ENCODE data around the gene PAGE2B.

PAGE2B gene

DNA sequence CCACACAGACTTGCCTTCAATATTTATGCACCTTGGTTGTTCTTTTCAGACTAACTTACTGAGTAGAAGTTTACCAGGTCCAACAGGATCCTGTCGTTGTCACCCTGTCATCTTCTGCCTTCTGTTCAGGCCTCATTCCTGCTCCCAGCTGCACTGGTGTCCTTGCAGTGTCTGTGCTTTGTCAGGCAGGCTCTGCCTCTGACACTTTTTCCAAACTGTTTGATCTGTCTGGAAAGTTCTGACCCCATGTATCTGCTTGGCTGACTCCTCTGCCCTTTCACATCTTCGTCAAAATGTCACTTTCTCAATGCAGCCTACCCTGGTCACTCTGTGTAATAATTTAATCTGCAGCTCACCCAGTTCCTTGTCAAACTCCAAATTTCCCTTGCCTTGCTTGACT, 23.9 kb downstream of the PAGE2B start:
- Histone ChIP-seq H3K4me2 (ENCODE audit: low read length) (no peak overlapping the region), H2BK120ac (ENCODE audit: low read depth, low read length) (no peak overlapping the region), H3K23ac (ENCODE audit: low read length) (no peak overlapping the region), H3K4ac (ENCODE audit: low read depth, low read length) (no peak overlapping the region), H3K9ac (ENCODE audit: low read length) (no peak overlapping the region), H2BK15ac (replicated peaks; ENCODE audit: low read depth) (no peak overlapping the region), H3K79me1 (ENCODE audit: low read length) (no peaks in the 10 kb centered on the region), H2BK5ac (ENCODE audit: low read length) (no peak overlapping the region), H3K4me3 (ENCODE audit: low read length) (no peak overlapping the region), H3K36me3 (ENCODE audit: control insufficient read depth, insufficient read depth, low read length) (no peaks in the 10 kb centered on the region), H4K5ac (ENCODE audit: low read length) (no peak overlapping the region), H3K4me1 (ENCODE audit: control insufficient read depth, low read depth, low read length) (no peaks in the 10 kb centered on the region), H3K27ac (ENCODE audit: low read depth, low read length) (no peak overlapping the region), H3K18ac (ENCODE audit: low read length) (no peak overlapping the region), H4K8ac (ENCODE audit: low read depth, low read length) (no peak overlapping the region), H3K79me2 (ENCODE audit: control insufficient read depth, insufficient read depth, low read length) (no peaks in the 10 kb centered on the region), H3K56ac (ENCODE audit: low read length) (no peak overlapping the region), H2AK5ac (ENCODE audit: low read length) (no peak overlapping the region), H3K27me3 (ENCODE audit: insufficient read depth, low read length, poor library complexity) (no peaks in the 10 kb centered on the region)
- no peak for DNase-seq
- WGBS (ENCODE audit: extremely low coverage, insufficient coverage, low lambda C conversion rate): no CpG with 5 or more reads among the region's 2 CpGs

DNA sequence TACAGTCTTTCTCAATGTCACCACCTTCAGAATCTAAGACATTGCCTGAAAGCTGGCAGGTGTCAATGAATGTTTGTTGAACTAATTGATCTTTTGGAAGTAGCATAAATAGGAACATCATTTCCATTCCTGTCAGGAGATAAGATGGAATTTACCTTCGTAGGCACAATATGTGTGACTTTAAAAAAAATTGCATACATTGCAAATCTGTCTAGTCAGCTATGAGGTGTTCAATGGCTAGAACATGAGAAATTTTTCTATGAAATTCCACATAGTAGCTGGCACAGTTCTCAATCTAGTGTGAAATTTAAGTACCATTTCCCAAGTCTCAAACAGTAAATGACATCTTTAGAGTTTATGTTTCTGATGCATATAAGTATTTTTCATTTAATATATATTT, 24.3 kb downstream of the PAGE2B start:
- DNase-seq: no peak
- Histone ChIP-seq H2BK5ac (ENCODE audit: low read length) (no peak overlapping the region), H3K18ac (ENCODE audit: low read length) (no peak overlapping the region), H3K79me2 (ENCODE audit: control insufficient read depth, insufficient read depth, low read length) (no peaks in the 10 kb centered on the region), H4K8ac (ENCODE audit: low read depth, low read length) (no peak overlapping the region), H3K4me2 (ENCODE audit: low read length) (no peak overlapping the region), H3K4me1 (ENCODE audit: control insufficient read depth, low read depth, low read length) (no peaks in the 10 kb centered on the region), H3K4me3 (ENCODE audit: low read length) (no peak overlapping the region), H2AK5ac (ENCODE audit: low read length) (no peak overlapping the region), H3K27me3 (ENCODE audit: insufficient read depth, low read length, poor library complexity) (no peaks in the 10 kb centered on the region), H3K79me1 (ENCODE audit: low read length) (no peaks in the 10 kb centered on the region), H3K36me3 (ENCODE audit: control insufficient read depth, insufficient read depth, low read length) (no peaks in the 10 kb centered on the region), H3K27ac (ENCODE audit: low read depth, low read length) (no peak overlapping the region), H3K4ac (ENCODE audit: low read depth, low read length) (no peak overlapping the region), H4K5ac (ENCODE audit: low read length) (no peak overlapping the region), H3K9ac (ENCODE audit: low read length) (no peak overlapping the region), H3K23ac (ENCODE audit: low read length) (no peak overlapping the region), H2BK15ac (replicated peaks; ENCODE audit: low read depth) (no peak overlapping the region), H2BK120ac (ENCODE audit: low read depth, low read length) (no peak overlapping the region), H3K56ac (ENCODE audit: low read length) (no peak overlapping the region)
- WGBS (ENCODE audit: extremely low coverage, insufficient coverage, low lambda C conversion rate): no CpG with 5 or more reads among the region's 1 CpG

DNA sequence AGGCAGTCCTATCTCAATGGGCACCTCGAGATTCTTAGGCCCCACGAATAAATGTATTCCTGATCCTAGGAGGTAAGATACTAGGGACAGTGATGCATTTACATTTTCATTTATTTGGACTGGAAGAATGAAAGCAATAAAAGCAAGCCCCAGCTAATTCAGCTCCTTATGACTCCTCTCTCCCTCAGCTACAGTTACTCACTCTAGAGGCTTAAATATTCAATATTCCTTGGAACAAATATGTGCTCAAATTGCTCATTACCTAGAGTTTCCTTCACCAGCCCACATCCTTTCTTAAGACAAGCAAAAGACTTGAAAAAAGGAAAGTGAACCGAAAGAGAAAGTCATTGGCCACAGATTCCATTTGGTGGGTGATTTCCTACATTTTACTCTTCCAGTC, 27.9 kb downstream of the PAGE2B start:
- Histone ChIP-seq H3K4me1 (ENCODE audit: control insufficient read depth, low read depth, low read length) (no peaks in the 10 kb centered on the region), H3K4me2 (ENCODE audit: low read length) (no peak overlapping the region), H3K18ac (ENCODE audit: low read length) (no peak overlapping the region), H2BK120ac (ENCODE audit: low read depth, low read length) (no peak overlapping the region), H3K23ac (ENCODE audit: low read length) (no peak overlapping the region), H3K79me2 (ENCODE audit: control insufficient read depth, insufficient read depth, low read length) (no peaks in the 10 kb centered on the region), H3K27me3 (ENCODE audit: insufficient read depth, low read length, poor library complexity) (no peaks in the 10 kb centered on the region), H3K79me1 (ENCODE audit: low read length) (no peaks in the 10 kb centered on the region), H2BK5ac (ENCODE audit: low read length) (no peak overlapping the region), H3K4ac (ENCODE audit: low read depth, low read length) (no peak overlapping the region), H2AK5ac (ENCODE audit: low read length) (no peak overlapping the region), H3K9ac (ENCODE audit: low read length) (no peak overlapping the region), H4K5ac (ENCODE audit: low read length) (no peak overlapping the region), H2BK15ac (replicated peaks; ENCODE audit: low read depth) (no peak overlapping the region), H3K36me3 (ENCODE audit: control insufficient read depth, insufficient read depth, low read length) (no peaks in the 10 kb centered on the region), H3K4me3 (ENCODE audit: low read length) (no peak overlapping the region), H4K8ac (ENCODE audit: low read depth, low read length) (no peak overlapping the region), H3K27ac (ENCODE audit: low read depth, low read length) (no peak overlapping the region), H3K56ac (ENCODE audit: low read length) (no peak overlapping the region)
- no CpG with 5 or more reads among the region's 3 CpGs for WGBS (ENCODE audit: extremely low coverage, insufficient coverage, low lambda C conversion rate)
- no peak for DNase-seq

DNA sequence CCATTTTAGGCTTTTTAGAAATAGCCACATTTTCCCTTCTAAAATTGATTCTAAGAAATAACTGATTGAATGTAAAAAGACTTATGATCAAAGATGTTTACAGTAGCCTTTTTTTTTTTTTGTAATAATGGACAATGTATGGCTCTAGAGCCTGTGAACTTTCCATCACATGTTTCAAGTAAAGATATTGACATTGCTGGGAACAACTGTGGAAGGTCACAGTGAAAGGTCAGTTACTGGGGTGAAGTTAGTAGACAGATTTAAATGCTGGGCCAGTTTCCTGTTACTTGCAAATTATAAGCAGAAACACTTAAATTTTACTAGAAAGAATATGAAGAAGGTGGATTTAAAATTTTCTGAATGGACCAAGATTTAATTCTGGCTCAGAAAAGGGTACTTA, 32.4 kb downstream of the PAGE2B start:
- H2AK5ac ChIP-seq (ENCODE audit: low read length): no peak overlapping the region
- no peak overlapping the region for H3K4me3 ChIP-seq (ENCODE audit: low read length)
- H2BK5ac ChIP-seq (ENCODE audit: low read length): no peak overlapping the region
- H3K79me2 ChIP-seq (ENCODE audit: control insufficient read depth, insufficient read depth, low read length): no peaks in the 10 kb centered on the region
- H3K27ac ChIP-seq (ENCODE audit: low read depth, low read length): no peak overlapping the region
- no peak overlapping the region for H3K4ac ChIP-seq (ENCODE audit: low read depth, low read length)
- no peak overlapping the region for H3K4me2 ChIP-seq (ENCODE audit: low read length)
- no peaks in the 10 kb centered on the region for H3K27me3 ChIP-seq (ENCODE audit: insufficient read depth, low read length, poor library complexity)
- no peaks in the 10 kb centered on the region for H3K79me1 ChIP-seq (ENCODE audit: low read length)
- no peak for DNase-seq
- H4K5ac ChIP-seq (ENCODE audit: low read length): no peak overlapping the region
- no peak overlapping the region for H3K9ac ChIP-seq (ENCODE audit: low read length)
- H3K23ac ChIP-seq (ENCODE audit: low read length): no peak overlapping the region
- no peak overlapping the region for H2BK15ac ChIP-seq (replicated peaks; ENCODE audit: low read depth)
- H3K4me1 ChIP-seq (ENCODE audit: control insufficient read depth, low read depth, low read length): no peaks in the 10 kb centered on the region
- no peak overlapping the region for H2BK120ac ChIP-seq (ENCODE audit: low read depth, low read length)
- H3K36me3 ChIP-seq (ENCODE audit: control insufficient read depth, insufficient read depth, low read length): no peaks in the 10 kb centered on the region
- no peak overlapping the region for H3K18ac ChIP-seq (ENCODE audit: low read length)
- H4K8ac ChIP-seq (ENCODE audit: low read depth, low read length): no peak overlapping the region
- no peak overlapping the region for H3K56ac ChIP-seq (ENCODE audit: low read length)

GRCh38 chrX:55107911-55108310, 33.1 kb downstream of the PAGE2B start:
- H3K56ac ChIP-seq (ENCODE audit: low read length): no peak overlapping the region
- no peaks in the 10 kb centered on the region for H3K79me2 ChIP-seq (ENCODE audit: control insufficient read depth, insufficient read depth, low read length)
- no peak overlapping the region for H3K9ac ChIP-seq (ENCODE audit: low read length)
- no peak overlapping the region for H3K4ac ChIP-seq (ENCODE audit: low read depth, low read length)
- no peaks in the 10 kb centered on the region for H3K4me1 ChIP-seq (ENCODE audit: control insufficient read depth, low read depth, low read length)
- H4K5ac ChIP-seq (ENCODE audit: low read length): no peak overlapping the region
- H2AK5ac ChIP-seq (ENCODE audit: low read length): no peak overlapping the region
- no peaks in the 10 kb centered on the region for H3K27me3 ChIP-seq (ENCODE audit: insufficient read depth, low read length, poor library complexity)
- H2BK120ac ChIP-seq (ENCODE audit: low read depth, low read length): no peak overlapping the region
- H3K23ac ChIP-seq (ENCODE audit: low read length): no peak overlapping the region
- DNase-seq: no peak
- no peak overlapping the region for H3K4me2 ChIP-seq (ENCODE audit: low read length)
- H3K27ac ChIP-seq (ENCODE audit: low read depth, low read length): no peak overlapping the region
- H3K36me3 ChIP-seq (ENCODE audit: control insufficient read depth, insufficient read depth, low read length): no peaks in the 10 kb centered on the region
- no peak overlapping the region for H2BK5ac ChIP-seq (ENCODE audit: low read length)
- H3K18ac ChIP-seq (ENCODE audit: low read length): no peak overlapping the region
- no peak overlapping the region for H3K4me3 ChIP-seq (ENCODE audit: low read length)
- H4K8ac ChIP-seq (ENCODE audit: low read depth, low read length): no peak overlapping the region
- no CpG with 5 or more reads among the region's 2 CpGs for WGBS (ENCODE audit: extremely low coverage, insufficient coverage, low lambda C conversion rate)
- H3K79me1 ChIP-seq (ENCODE audit: low read length): no peaks in the 10 kb centered on the region
- no peak overlapping the region for H2BK15ac ChIP-seq (replicated peaks; ENCODE audit: low read depth)

- DNase-seq: peak; percentile 20
- Histone ChIP-seq H3K27me3 (ENCODE audit: insufficient read depth, low read length, poor library complexity) (no peaks in the 10 kb centered on the region), H3K4ac (ENCODE audit: low read depth, low read length) (no peak overlapping the region), H2BK15ac (replicated peaks; ENCODE audit: low read depth) (no peak overlapping the region), H3K4me2 (ENCODE audit: low read length) (no peak overlapping the region), H3K23ac (ENCODE audit: low read length) (no peak overlapping the region), H2BK120ac (ENCODE audit: low read depth, low read length) (no peak overlapping the region), H3K9ac (ENCODE audit: low read length) (no peak overlapping the region), H3K4me1 (ENCODE audit: control insufficient read depth, low read depth, low read length) (no peaks in the 10 kb centered on the region), H3K36me3 (ENCODE audit: control insufficient read depth, insufficient read depth, low read length) (no peaks in the 10 kb centered on the region), H4K8ac (ENCODE audit: low read depth, low read length) (no peak overlapping the region), H3K79me1 (ENCODE audit: low read length) (no peaks in the 10 kb centered on the region), H4K5ac (ENCODE audit: low read length) (no peak overlapping the region), H3K79me2 (ENCODE audit: control insufficient read depth, insufficient read depth, low read length) (no peaks in the 10 kb centered on the region), H3K56ac (ENCODE audit: low read length) (no peak overlapping the region), H3K18ac (ENCODE audit: low read length) (no peak overlapping the region), H2AK5ac (ENCODE audit: low read length) (no peak overlapping the region), H3K4me3 (ENCODE audit: low read length) (no peak overlapping the region), H3K27ac (ENCODE audit: low read depth, low read length) (no peak overlapping the region), H2BK5ac (ENCODE audit: low read length) (no peak overlapping the region)
- no CpG with 5 or more reads among the region's 7 CpGs for WGBS (ENCODE audit: extremely low coverage, insufficient coverage, low lambda C conversion rate)
Measured at GRCh38 chrX:55109306-55109705, 34.5 kb downstream of the PAGE2B start.

Data from mesendoderm (in vitro differentiated cells).